Heart left ventricle (tissue), 16 donors: ENCODE data around the gene GAS7. TPM values are rescaled to one million over a fixed set of nuclear protein-coding genes. Genes with fewer than 3 reads are reported as not detected.

Experiments used
- ATAC-seq, 4 donors: fragments of 200-7000 bp; cut with Tn5 transposase; one replicate each; pipeline ENCODE4 v1.9.1; 2020 to 2022; ENCODE audit warnings: moderate library complexity in 4 of 4, mild to moderate bottlenecking in 3 of 4, moderate number of reproducible peaks in 1 of 4
- DNase-seq, 5 donors: peaks; one replicate each; pipeline ENCODE4 v3.0.0-alpha.2; 2020
- H3K27ac ChIP-seq, 12 donors: fragments of 200-600 bp; sonication (generic) in 4 of 12; one replicate each; pipeline versions ENCODE4 v1.5.0 to v1.8.0; 2016 to 2022; ENCODE audit warnings: mild to moderate bottlenecking in 2 of 12
- H3K27me3 ChIP-seq, 9 donors: fragments of 200-600 bp; sonication (generic) in 2 of 9; one replicate each; pipeline versions ENCODE4 v1.5.1 to v1.8.0; 2016 to 2022; ENCODE audit warnings: mild to moderate bottlenecking in 3 of 9
- H3K36me3 ChIP-seq, 9 donors: fragments of 200-600 bp; sonication (generic) in 2 of 9; one replicate each; pipeline versions ENCODE4 v1.5.0 to v1.8.0; 2018 to 2022; ENCODE audit warnings: mild to moderate bottlenecking in 2 of 9
- H3K4me1 ChIP-seq, 12 donors: fragments of 200-600 bp; sonication (generic) in 4 of 12; one replicate each; pipeline versions ENCODE4 v1.5.0 to v1.8.0; 2016 to 2022; ENCODE audit warnings: mild to moderate bottlenecking in 3 of 12
- H3K4me3 ChIP-seq, 12 donors: fragments of 200-600 bp; sonication (generic) in 4 of 12; one replicate each; pipeline versions ENCODE4 v1.5.0 to v1.8.0; 2017 to 2022; ENCODE audit warnings: mild to moderate bottlenecking in 9 of 12, moderate library complexity in 4 of 12
- H3K9me3 ChIP-seq, 12 donors: fragments of 200-600 bp; sonication (generic) in 4 of 12; one replicate each; pipeline versions ENCODE4 v1.5.0 to v1.8.0; 2016 to 2022; ENCODE audit warnings: mild to moderate bottlenecking in 1 of 12
- CTCF ChIP-seq, 12 donors: fragments of 200-600 bp; sonication (generic) in 4 of 12; IDR thresholded peaks; one replicate each; pipeline versions ENCODE4 v1.5.0 to v1.8.0; 2018 to 2022; ENCODE audit warnings: antibody characterized with exemption in 12 of 12, mild to moderate bottlenecking in 5 of 12
- POLR2A ChIP-seq, 2 donors: fragments of 450-650 bp; IDR thresholded peaks; one replicate each; pipeline ENCODE4 v1.6.1; 2017; ENCODE audit warnings: antibody characterized with exemption in 2 of 2, mild to moderate bottlenecking in 2 of 2, moderate library complexity in 2 of 2
- WGBS, 4 donors: extraction: QIAGEN DNeasy Blood & Tissue Kit in 2 of 4; methylation state at CpG; one replicate each; pipeline versions ENCODE4 v1.1.5 to v1.1.7; 2013 to 2018; 5-methylcytosine and 5-hydroxymethylcytosine counted together
- intact Hi-C, 10 donors: fragments of 100-400 bp; cut with DNase I; formaldehyde crosslinking; loops; one replicate each; pipeline versions ENCODE4 v1.11.1 to v1.14.2; 2022
- polyA plus RNA-seq, 2 donors: library from polyadenylated mRNA; stranded (reverse); fragments of 200-250 nt; gene quantifications; one replicate each; pipeline ENCODE4 v1.2.3, GENCODE V29; 2013
- total RNA-seq, 9 donors: library from RNA; depleted of rRNA in 2 of 9; stranded (reverse); fragments of >200 nt in 2 of 9; fragmentation: NEBNext Ultra II Directional in 3 of 9; extraction: Animal tissue kit (Norgen Biotek cat#: 25700) in 3 of 9; gene quantifications; one replicate each; pipeline versions ENCODE4 v1.1.0 to v1.2.4, GENCODE V29; 2016 to 2023
- donor health status: ischemic (EF 13 %, LVEDD 7.1; RV severe dilation, severe dysfunction).
- donor health status: healthy with polysubstance abuse.
- donor health status: DM: no; HTN: yes; CAD: no.
- donor health status: DM: no; HTN: no; CAD: no.
- donor health status: ischemic (EF 25% LVEDD 6.9; RV normal size, moderate dysfunction).
- donor health status: ischemic (EF 25% LVEDD 5.7; RV mildly dilated, moderate dysfunction).
- donor health status: healthy.
- donor health status: DM: yes; HTN: yes; CAD: no.
- donor health status: ischemic (EF 35%, LVEDD 5.7; RV mildly dilated, moderate dysfunction).
- donor health status: nonischemic (EF 11% LVEDD 7.7; RV severe dilation, severe dysfunction).
- donor health status: DM: yes; HTN: yes; CAD: no.
- donor health status: PGD.
- donor health status: ischemic (EF 29% LVEDD 5.4; RV normal size, mild dysfunction).
- donor health status: nonischemic (EF 23%, LVEDD 6.1; RV moderate dilation, normal function).

GAS7 gene
- total and polyA plus RNA-seq, 11 donors = 19.4 to 86.5 (median 65.1) TPM

GRCh38 chr17:9912121-9913099 lies 286.0 kb downstream of the GAS7 start:
- no peak for DNase-seq
- WGBS, 4 donors = 80 to 85% (median 82%) methylated on average over 18 of the region's 18 CpGs
- H3K4me1 ChIP-seq = no peaks in the 10 kb centered on the region
- H3K36me3 ChIP-seq = peaks cover 0 to 35% (median 22%) of the 10 kb centered on the region in 9 donors
- ATAC-seq = no peak
- no peak overlapping the region for H3K27ac ChIP-seq
- intact Hi-C loops = no loop called here
- H3K4me3 ChIP-seq = no peak overlapping the region
- H3K27me3 ChIP-seq = no peaks in the 10 kb centered on the region
- no peaks in the 10 kb centered on the region for H3K9me3 ChIP-seq
- TF ChIP-seq POLR2A (IDR thresholded peaks at IDR 0.05) (no peak), CTCF (IDR thresholded peaks at IDR 0.05) (no peak)

- no peaks in the 10 kb centered on the region for H3K9me3 ChIP-seq
- H3K27ac ChIP-seq = no peak overlapping the region
- ATAC-seq (peak in 1 of 4 donors; percentile 12), DNase-seq (no peak)
- H3K4me3 ChIP-seq = no peak overlapping the region
- WGBS, 4 donors = 66 to 85% (median 80%) methylated on average over 9 to 12 of the region's 12 CpGs
- H3K4me1 ChIP-seq = no peaks in the 10 kb centered on the region
- TF ChIP-seq POLR2A (IDR thresholded peaks at IDR 0.05) (no peak), CTCF (IDR thresholded peaks at IDR 0.05) (no peak)
- H3K36me3 ChIP-seq = peaks cover 0 to 22% (median 10%) of the 10 kb centered on the region in 9 donors
- intact Hi-C loops = no loop called here
- no peaks in the 10 kb centered on the region for H3K27me3 ChIP-seq
These were observed 287.3 kb downstream of the GAS7 start for GRCh38 chr17:9911089-9911488.

- Histone ChIP-seq H3K27ac (no peak overlapping the region), H3K27me3 (no peaks in the 10 kb centered on the region), H3K9me3 (no peaks in the 10 kb centered on the region), H3K4me1 (no peaks in the 10 kb centered on the region), H3K4me3 (no peak overlapping the region), H3K36me3 (no peaks in the 10 kb centered on the region)
- TF ChIP-seq POLR2A (IDR thresholded peaks at IDR 0.05) (no peak), CTCF (IDR thresholded peaks at IDR 0.05) (no peak)
- no peak for DNase-seq
- 60 to 75% (median 70%) methylated on average over 7 of the region's 7 CpGs for WGBS, 4 donors
- intact Hi-C loops = no loop called here
- no peak for ATAC-seq
These were observed 289.8 kb downstream of the GAS7 start for GRCh38 chr17:9908649-9909042.

GRCh38 chr17:9907883-9908648 lies 290.3 kb downstream of the GAS7 start:
- no peaks in the 10 kb centered on the region for H3K9me3 ChIP-seq
- H3K4me3 ChIP-seq = no peak overlapping the region
- DNase-seq = no peak
- 49 to 58% (median 57%) methylated on average over 10 to 12 of the region's 12 CpGs for WGBS, 4 donors
- TF ChIP-seq CTCF (IDR thresholded peaks at IDR 0.05) (no peak), POLR2A (IDR thresholded peaks at IDR 0.05) (no peak)
- no peaks in the 10 kb centered on the region for H3K36me3 ChIP-seq
- no peak overlapping the region for H3K27ac ChIP-seq
- H3K4me1 ChIP-seq = no peaks in the 10 kb centered on the region
- H3K27me3 ChIP-seq = no peaks in the 10 kb centered on the region
- intact Hi-C loops = no loop called here
- peak in 2 of 4 donors; percentile 8 to 19 for ATAC-seq
